Fibroblast of lung (primary cell): Measurements from ENCODE around the gene ASGR1.

Experiments used
- EZH2 ChIP-seq: IDR thresholded peaks from 2 replicates; pipeline ENCODE4 v1.5.1; 2012; ENCODE audit warnings: low read length, control low read depth, mild to moderate bottlenecking; ENCODE audit errors: missing control alignments
- TF ChIP-seq, protein P1 (sequence below), 2 donors: IDR thresholded peaks in 1 of 2; conservative IDR thresholded peaks in 1 of 2; 1 replicate in 1 of 2; 2 replicates in 1 of 2; pipeline ENCODE4 v1.5.1; 2011 to 2012; ENCODE audit warnings: low read length in 2 of 2, control low read depth in 1 of 2, inconsistent platforms in 1 of 2, low read depth in 1 of 2, mild to moderate bottlenecking in 1 of 2

DNA sequence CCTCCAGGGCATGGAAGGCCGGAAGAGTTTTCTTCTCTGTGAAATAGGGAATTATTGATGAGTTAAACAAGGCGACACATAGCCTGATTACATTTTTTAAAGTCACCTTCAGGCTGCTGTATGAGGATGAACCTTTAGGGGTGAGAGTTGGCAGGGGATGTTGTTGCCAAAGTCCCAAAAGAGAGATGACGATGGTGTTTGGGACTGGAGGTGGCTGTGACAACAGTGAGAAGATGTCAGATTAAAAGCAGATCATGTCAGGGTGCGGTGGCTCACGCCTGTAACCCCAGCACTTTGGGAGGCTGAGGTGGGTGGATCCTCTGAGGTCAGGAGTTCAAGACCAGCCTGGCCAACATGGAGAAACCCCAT is 47.8 kb downstream of the ASGR1 start:
- TF ChIP-seq, protein P1, sequence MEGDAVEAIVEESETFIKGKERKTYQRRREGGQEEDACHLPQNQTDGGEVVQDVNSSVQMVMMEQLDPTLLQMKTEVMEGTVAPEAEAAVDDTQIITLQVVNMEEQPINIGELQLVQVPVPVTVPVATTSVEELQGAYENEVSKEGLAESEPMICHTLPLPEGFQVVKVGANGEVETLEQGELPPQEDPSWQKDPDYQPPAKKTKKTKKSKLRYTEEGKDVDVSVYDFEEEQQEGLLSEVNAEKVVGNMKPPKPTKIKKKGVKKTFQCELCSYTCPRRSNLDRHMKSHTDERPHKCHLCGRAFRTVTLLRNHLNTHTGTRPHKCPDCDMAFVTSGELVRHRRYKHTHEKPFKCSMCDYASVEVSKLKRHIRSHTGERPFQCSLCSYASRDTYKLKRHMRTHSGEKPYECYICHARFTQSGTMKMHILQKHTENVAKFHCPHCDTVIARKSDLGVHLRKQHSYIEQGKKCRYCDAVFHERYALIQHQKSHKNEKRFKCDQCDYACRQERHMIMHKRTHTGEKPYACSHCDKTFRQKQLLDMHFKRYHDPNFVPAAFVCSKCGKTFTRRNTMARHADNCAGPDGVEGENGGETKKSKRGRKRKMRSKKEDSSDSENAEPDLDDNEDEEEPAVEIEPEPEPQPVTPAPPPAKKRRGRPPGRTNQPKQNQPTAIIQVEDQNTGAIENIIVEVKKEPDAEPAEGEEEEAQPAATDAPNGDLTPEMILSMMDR (conservative IDR thresholded peaks at IDR 0.05 in 1 of 2, IDR thresholded peaks at IDR 0.05 in 1 of 2; ENCODE audit: low read depth in 1 of 2, low read length in 2 of 2): no peak
- TF ChIP-seq EZH2: no peak
